HepG2 (cell line): ENCODE measurements around the gene HOXA4. TPM values are rescaled to one million over a fixed set of nuclear protein-coding genes. Genes with fewer than 3 reads are reported as not detected.

ENCODE experiments used
- BHLHE40 ChIP-seq: IDR thresholded peaks from 2 replicates; pipeline ENCODE4 v1.6.1; 2011; ENCODE audit warnings: low read length, improper control_type of control experiment
- KIAA2018 ChIP-seq: sonication (generic); formaldehyde crosslinking; IDR thresholded peaks from 2 replicates; pipeline ENCODE4 v1.5.0; 2020; ENCODE audit warnings: mild to moderate bottlenecking, missing genetic modification reagents, borderline replicate concordance
- KLF13 ChIP-seq: sonication (generic); formaldehyde crosslinking; IDR thresholded peaks from 2 replicates; pipeline ENCODE4 v1.4.0; 2020; ENCODE audit warnings: mild to moderate bottlenecking, missing genetic modification reagents
- TERF1 ChIP-seq: sonication (generic); formaldehyde crosslinking; IDR thresholded peaks from 2 replicates; pipeline ENCODE4 v1.8.0; 2022; ENCODE audit warnings: mild to moderate bottlenecking, missing genetic modification reagents, moderate library complexity
- TP53 ChIP-seq: sonication (generic); formaldehyde crosslinking; conservative IDR thresholded peaks from 2 replicates; pipeline ENCODE4 v1.4.0; 2020; ENCODE audit warnings: missing genetic modification reagents
- UBTF ChIP-seq: sonication (generic); formaldehyde crosslinking; IDR thresholded peaks from 2 replicates; pipeline ENCODE4 v1.4.0; 2020; ENCODE audit warnings: mild to moderate bottlenecking, missing genetic modification reagents
- ZNF274 ChIP-seq: sonication (generic); formaldehyde crosslinking; IDR thresholded peaks from 2 replicates; pipeline ENCODE4 v1.5.1; 2020; ENCODE audit warnings: mild to moderate bottlenecking, missing genetic modification reagents
- ZNF614 ChIP-seq: IDR thresholded peaks from 2 replicates; pipeline ENCODE4 v1.6.1; 2018; ENCODE audit warnings: missing biosample characterization, missing genetic modification reagents, inconsistent platforms, borderline replicate concordance
- polyA plus RNA-seq, 8 experiments: library from polyadenylated mRNA; depleted of rRNA in 3 of 8; stranded (reverse) in 7 of 8; unstranded in 1 of 8; fragments of >200 nt; fragmentation: Illumina TruSeq in 4 of 8; extraction: Trizol in 4 of 8; gene quantifications; 2 replicates each; pipeline versions ENCODE4 v1.2.1 to v1.2.3, GENCODE V29; 2011 to 2016; ENCODE audit warnings: low read depth in 4 of 8, missing spikeins in 1 of 8, mixed read lengths in 1 of 8; ENCODE audit not compliant: insufficient read depth in 1 of 8
- total RNA-seq, 5 experiments: library from RNA; depleted of rRNA; stranded (reverse); fragments of >200 nt; fragmentation: Illumina TruSeq; extraction: Trizol; gene quantifications; 2 replicates each; pipeline ENCODE4 v1.2.3, GENCODE V29; 2016; ENCODE audit warnings: low read depth in 1 of 5
- TF ChIP-seq, protein P1 (sequence below): sonication (generic); formaldehyde crosslinking; conservative IDR thresholded peaks from 2 replicates; pipeline ENCODE4 v1.5.0; 2020; ENCODE audit warnings: missing genetic modification reagents
- TF ChIP-seq, protein P2 (sequence below): sonication (generic); formaldehyde crosslinking; IDR thresholded peaks from 2 replicates; pipeline ENCODE4 v1.5.1; 2020; ENCODE audit warnings: mild to moderate bottlenecking, missing genetic modification reagents, moderate library complexity

HOXA4 gene
- total and polyA plus RNA-seq, 2 of the 13 experiments (the other 11 are each of a cell fraction or from before 2014, with no cell fraction given), result 2.4 to 5.4 TPM

DNA sequence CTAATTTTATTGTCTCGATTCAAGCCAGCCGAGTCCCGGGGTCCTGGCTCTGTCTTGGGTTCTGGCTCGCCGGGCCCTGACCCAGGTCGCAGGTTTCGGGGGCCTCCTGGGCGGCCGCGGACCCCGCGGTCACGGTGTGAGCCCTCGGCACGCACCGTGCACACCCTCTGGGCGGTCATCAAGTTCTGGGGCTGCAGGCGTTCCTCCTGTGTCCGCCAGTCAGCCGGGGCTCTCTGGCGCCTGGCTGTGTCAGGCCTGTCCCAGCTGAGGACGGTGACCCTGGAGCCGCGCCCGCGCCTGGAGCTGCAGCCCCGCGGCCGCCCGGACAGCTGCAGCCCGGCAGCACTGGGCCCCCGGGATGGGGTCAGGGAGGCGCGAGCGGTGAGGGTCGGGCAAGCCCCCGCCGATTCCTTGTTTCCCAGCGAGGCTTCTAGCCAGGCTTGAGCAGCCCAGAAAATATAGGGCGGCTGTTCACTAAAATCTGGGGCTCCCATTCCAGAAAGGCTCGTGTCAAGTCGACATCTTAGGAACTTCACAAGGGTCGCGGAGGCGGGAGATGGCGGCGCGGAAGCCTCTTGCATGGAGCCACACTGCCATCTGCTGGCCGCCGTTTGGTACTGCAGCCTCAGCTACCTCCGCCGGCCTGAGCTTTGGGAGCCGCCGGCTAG is 30.1 kb upstream of the HOXA4 start (continued):
- TF ChIP-seq, protein P1, sequence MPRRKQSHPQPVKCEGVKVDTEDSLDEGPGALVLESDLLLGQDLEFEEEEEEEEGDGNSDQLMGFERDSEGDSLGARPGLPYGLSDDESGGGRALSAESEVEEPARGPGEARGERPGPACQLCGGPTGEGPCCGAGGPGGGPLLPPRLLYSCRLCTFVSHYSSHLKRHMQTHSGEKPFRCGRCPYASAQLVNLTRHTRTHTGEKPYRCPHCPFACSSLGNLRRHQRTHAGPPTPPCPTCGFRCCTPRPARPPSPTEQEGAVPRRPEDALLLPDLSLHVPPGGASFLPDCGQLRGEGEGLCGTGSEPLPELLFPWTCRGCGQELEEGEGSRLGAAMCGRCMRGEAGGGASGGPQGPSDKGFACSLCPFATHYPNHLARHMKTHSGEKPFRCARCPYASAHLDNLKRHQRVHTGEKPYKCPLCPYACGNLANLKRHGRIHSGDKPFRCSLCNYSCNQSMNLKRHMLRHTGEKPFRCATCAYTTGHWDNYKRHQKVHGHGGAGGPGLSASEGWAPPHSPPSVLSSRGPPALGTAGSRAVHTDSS (CRISPR knock-in tag), result no peak
- TF ChIP-seq KLF13, result no peak
- no peak for TF ChIP-seq KIAA2018 (CRISPR knock-in tag)
- TF ChIP-seq BHLHE40, result no peak
- peak; percentile 92 for TF ChIP-seq UBTF (CRISPR knock-in tag)
- peak; percentile 40; the same call in 1 of the 2 replicates for TF ChIP-seq ZNF274 (CRISPR knock-in tag)
- TF ChIP-seq TP53 (CRISPR knock-in tag), result no peak
- no peak for TF ChIP-seq TERF1 (CRISPR knock-in tag)
- TF ChIP-seq, protein P2, sequence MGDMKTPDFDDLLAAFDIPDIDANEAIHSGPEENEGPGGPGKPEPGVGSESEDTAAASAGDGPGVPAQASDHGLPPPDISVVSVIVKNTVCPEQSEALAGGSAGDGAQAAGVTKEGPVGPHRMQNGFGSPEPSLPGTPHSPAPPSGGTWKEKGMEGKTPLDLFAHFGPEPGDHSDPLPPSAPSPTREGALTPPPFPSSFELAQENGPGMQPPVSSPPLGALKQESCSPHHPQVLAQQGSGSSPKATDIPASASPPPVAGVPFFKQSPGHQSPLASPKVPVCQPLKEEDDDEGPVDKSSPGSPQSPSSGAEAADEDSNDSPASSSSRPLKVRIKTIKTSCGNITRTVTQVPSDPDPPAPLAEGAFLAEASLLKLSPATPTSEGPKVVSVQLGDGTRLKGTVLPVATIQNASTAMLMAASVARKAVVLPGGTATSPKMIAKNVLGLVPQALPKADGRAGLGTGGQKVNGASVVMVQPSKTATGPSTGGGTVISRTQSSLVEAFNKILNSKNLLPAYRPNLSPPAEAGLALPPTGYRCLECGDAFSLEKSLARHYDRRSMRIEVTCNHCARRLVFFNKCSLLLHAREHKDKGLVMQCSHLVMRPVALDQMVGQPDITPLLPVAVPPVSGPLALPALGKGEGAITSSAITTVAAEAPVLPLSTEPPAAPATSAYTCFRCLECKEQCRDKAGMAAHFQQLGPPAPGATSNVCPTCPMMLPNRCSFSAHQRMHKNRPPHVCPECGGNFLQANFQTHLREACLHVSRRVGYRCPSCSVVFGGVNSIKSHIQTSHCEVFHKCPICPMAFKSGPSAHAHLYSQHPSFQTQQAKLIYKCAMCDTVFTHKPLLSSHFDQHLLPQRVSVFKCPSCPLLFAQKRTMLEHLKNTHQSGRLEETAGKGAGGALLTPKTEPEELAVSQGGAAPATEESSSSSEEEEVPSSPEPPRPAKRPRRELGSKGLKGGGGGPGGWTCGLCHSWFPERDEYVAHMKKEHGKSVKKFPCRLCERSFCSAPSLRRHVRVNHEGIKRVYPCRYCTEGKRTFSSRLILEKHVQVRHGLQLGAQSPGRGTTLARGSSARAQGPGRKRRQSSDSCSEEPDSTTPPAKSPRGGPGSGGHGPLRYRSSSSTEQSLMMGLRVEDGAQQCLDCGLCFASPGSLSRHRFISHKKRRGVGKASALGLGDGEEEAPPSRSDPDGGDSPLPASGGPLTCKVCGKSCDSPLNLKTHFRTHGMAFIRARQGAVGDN (CRISPR knock-in tag), result peak; percentile 79
- no peak for TF ChIP-seq ZNF614 (CRISPR knock-in tag)
